Type B pancreatic cell (in vitro differentiated cells): ENCODE data around the gene MAFB. TPM values are rescaled to one million over a fixed set of nuclear protein-coding genes. Genes with fewer than 3 reads are reported as not detected.

Experiments used
- DNase-seq: peaks from one replicate; pipeline ENCODE4 v3.0.0; 2021; ENCODE audit warnings: mixed read lengths; ENCODE audit not compliant: unreplicated experiment; ENCODE audit errors: extremely low spot score
- H3K27ac Mint-ChIP-seq: 2 replicates; pipeline ENCODE4 v1.8.0; 2021; ENCODE audit warnings: mild to moderate bottlenecking, mixed read lengths
- H3K27me3 Mint-ChIP-seq: 2 replicates; pipeline ENCODE4 v1.8.0; 2021; ENCODE audit warnings: mixed read lengths
- H3K36me3 Mint-ChIP-seq: 2 replicates; pipeline ENCODE4 v1.8.0; 2021; ENCODE audit warnings: mixed read lengths
- H3K4me1 Mint-ChIP-seq: one replicate; pipeline ENCODE4 v1.8.0; 2021; ENCODE audit warnings: mixed read lengths; ENCODE audit not compliant: unreplicated experiment
- H3K4me3 Mint-ChIP-seq: 2 replicates; pipeline ENCODE4 v1.8.0; 2021; ENCODE audit warnings: mild to moderate bottlenecking, mixed read lengths
- H3K9me3 Mint-ChIP-seq: 2 replicates; pipeline ENCODE4 v1.8.0; 2021; ENCODE audit warnings: mixed read lengths
- total RNA-seq: library from RNA; stranded (reverse); gene quantifications from 2 replicates; pipeline ENCODE4 v1.2.1, GENCODE V29; 2021; ENCODE audit warnings: low replicate concordance
- TF ChIP-seq, protein P1 (sequence below): fragments of 200-600 bp; sonication (generic); conservative IDR thresholded peaks from 2 replicates; pipeline ENCODE4 v1.5.0; 2021; ENCODE audit warnings: antibody characterized with exemption, mild to moderate bottlenecking

The MAFB gene
- total RNA-seq, 1 donor from 2014 or later, result 114 TPM

DNA sequence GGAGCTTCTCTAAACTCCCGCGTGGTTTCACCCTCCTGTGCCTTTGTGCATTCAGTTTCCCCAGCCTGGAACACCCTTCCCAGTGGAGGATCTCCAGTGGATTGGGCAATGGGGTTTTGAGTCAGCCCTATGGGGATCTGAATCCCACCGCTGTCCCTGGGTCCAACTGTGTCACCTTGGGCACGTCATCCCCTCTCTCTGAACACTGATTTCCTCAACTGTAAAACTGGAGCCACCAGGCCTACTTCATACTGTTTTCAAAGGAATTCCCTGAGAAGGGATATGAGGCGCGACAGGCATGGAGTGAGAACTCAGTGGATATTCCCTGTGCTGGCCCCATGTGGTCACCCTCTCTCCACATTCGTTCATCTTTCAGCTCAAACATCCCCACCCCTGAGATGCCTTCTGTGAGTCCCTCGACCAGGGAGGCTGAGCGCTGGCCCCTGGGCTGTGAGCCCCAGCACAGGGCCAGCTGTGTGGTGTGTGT, 25.7 kb downstream of the MAFB start:
- TF ChIP-seq, protein P1, sequence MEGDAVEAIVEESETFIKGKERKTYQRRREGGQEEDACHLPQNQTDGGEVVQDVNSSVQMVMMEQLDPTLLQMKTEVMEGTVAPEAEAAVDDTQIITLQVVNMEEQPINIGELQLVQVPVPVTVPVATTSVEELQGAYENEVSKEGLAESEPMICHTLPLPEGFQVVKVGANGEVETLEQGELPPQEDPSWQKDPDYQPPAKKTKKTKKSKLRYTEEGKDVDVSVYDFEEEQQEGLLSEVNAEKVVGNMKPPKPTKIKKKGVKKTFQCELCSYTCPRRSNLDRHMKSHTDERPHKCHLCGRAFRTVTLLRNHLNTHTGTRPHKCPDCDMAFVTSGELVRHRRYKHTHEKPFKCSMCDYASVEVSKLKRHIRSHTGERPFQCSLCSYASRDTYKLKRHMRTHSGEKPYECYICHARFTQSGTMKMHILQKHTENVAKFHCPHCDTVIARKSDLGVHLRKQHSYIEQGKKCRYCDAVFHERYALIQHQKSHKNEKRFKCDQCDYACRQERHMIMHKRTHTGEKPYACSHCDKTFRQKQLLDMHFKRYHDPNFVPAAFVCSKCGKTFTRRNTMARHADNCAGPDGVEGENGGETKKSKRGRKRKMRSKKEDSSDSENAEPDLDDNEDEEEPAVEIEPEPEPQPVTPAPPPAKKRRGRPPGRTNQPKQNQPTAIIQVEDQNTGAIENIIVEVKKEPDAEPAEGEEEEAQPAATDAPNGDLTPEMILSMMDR, result no peak
- DNase-seq, result no peak
- Mint-ChIP-seq H3K4me3 (peak overlapping the region; percentile 40), H3K9me3 (peaks cover 4% of the 10 kb centered on the region), H3K36me3 (no peaks in the 10 kb centered on the region), H3K27me3 (no peaks in the 10 kb centered on the region), H3K27ac (peak overlapping the region; percentile 70), H3K4me1 (peaks cover 23% of the 10 kb centered on the region)

DNA sequence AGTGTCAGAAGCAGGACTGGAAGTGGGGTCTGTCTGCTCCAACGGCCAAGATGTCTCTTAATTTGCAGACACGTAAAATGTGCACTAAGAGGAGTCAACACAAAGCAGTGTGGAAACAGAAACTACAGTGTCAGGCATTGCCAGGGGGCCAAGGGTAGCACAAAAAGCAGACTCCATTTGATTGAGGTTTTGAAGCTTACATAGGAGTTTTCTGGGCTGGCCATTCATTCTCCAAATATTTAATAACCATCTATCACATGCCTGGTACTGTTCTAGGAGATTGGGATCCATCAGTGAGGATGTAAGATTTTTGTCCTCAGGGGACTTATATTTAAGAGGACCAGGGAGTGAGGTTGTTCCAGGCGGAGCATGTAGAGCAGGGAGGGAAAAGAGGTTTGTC, 29.5 kb downstream of the MAFB start:
- H3K36me3 Mint-ChIP-seq, result no peaks in the 10 kb centered on the region
- H3K4me3 Mint-ChIP-seq, result no peak overlapping the region
- no peaks in the 10 kb centered on the region for H3K27me3 Mint-ChIP-seq
- H3K27ac Mint-ChIP-seq, result no peak overlapping the region
- TF ChIP-seq, protein P1, result no peak
- H3K9me3 Mint-ChIP-seq, result peaks cover 4% of the 10 kb centered on the region
- no peak for DNase-seq
- peaks cover 19% of the 10 kb centered on the region for H3K4me1 Mint-ChIP-seq

DNA sequence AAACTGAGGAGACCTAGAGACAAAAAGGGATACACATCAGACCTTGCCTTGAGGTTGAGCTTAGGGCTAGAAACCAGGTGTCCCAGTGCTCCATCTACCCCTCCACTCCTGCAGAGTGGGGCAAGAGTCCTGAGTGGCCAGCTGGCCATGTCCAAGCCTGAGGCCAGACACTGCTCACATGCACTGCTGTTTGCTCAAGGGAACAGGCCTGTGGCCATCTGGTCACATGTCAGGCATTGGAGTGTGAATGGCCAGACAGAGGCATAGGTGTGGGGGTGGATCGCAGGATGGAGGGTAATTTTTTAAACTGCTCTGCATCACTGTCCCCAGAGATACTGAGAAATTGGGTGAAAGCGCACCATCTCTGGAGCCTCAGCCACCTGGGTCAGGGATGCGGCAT, 30.5 kb downstream of the MAFB start:
- H3K36me3 Mint-ChIP-seq, result no peaks in the 10 kb centered on the region
- H3K9me3 Mint-ChIP-seq, result peaks cover 4% of the 10 kb centered on the region
- TF ChIP-seq, protein P1, result no peak
- no peak for DNase-seq
- no peak overlapping the region for H3K27ac Mint-ChIP-seq
- no peaks in the 10 kb centered on the region for H3K27me3 Mint-ChIP-seq
- H3K4me3 Mint-ChIP-seq, result no peak overlapping the region
- peaks cover 15% of the 10 kb centered on the region for H3K4me1 Mint-ChIP-seq

DNA sequence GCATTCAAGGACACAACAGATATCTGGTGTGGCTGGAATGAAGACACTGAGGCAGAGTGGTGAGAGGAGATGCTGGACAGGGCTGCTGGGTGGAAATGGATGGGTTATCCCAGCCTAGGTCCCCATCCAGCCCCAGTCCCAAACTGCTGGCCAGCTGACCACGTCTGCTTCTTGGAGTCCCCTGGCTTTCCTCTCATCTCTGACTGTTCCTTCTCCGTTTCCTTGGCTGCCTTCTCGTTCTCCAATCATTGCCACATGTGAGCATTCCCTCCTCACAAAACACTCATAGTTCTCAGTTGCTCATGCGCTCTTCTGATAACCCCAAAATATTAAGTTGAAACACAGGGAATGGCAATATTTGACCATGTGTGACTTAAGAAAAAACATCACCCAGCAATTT, 31.5 kb downstream of the MAFB start:
- Mint-ChIP-seq H3K27ac (no peak overlapping the region), H3K36me3 (no peaks in the 10 kb centered on the region), H3K4me1 (peaks cover 9% of the 10 kb centered on the region), H3K4me3 (no peak overlapping the region), H3K27me3 (no peaks in the 10 kb centered on the region), H3K9me3 (peaks cover 4% of the 10 kb centered on the region)
- TF ChIP-seq, protein P1, result no peak
- no peak for DNase-seq

DNA sequence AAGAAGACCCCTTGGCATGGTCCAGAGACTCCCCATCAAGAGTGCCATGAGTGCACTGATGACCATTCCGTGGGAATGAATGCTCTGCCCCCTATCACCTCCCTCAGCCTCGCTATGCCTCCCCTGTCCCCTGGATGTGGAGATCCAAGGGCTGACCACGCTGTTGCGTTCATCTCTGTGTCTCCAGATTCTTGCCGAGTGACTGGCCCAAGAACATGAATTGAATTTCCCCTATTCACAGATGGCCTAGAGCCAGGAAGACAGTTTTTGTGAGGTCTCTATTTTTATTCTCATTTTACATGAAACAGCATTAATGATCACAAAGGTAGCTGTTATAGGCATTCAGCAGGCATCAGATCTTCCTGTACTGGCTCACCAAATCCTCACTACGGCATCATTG, 33.6 kb downstream of the MAFB start:
- TF ChIP-seq, protein P1, result no peak
- peaks cover 13% of the 10 kb centered on the region for H3K4me1 Mint-ChIP-seq
- no peak for DNase-seq
- H3K36me3 Mint-ChIP-seq, result no peaks in the 10 kb centered on the region
- peaks cover 4% of the 10 kb centered on the region for H3K9me3 Mint-ChIP-seq
- H3K27ac Mint-ChIP-seq, result no peak overlapping the region
- no peaks in the 10 kb centered on the region for H3K27me3 Mint-ChIP-seq
- H3K4me3 Mint-ChIP-seq, result no peak overlapping the region

DNA sequence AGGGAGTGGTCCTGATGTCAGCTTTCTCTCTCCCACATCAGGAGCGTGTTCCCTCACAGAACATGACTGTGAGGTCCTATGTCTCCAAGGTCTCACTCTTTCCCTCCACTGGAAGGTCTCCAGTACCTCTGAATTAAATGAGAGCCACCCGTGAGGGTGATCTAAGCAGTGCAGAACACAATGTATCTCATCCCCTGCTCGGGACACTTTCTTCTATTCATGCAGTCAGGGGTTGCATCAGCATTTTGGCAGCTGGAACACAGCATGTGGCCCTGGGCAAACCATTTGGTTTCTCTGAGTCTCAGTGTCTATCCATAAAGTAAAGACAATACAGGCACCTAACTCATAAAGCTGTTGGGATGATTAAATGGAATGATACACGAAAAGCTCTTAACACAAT, 34.2 kb downstream of the MAFB start:
- H3K27ac Mint-ChIP-seq, result no peak overlapping the region
- TF ChIP-seq, protein P1, result no peak
- peaks cover 19% of the 10 kb centered on the region for H3K4me1 Mint-ChIP-seq
- H3K27me3 Mint-ChIP-seq, result no peaks in the 10 kb centered on the region
- no peak overlapping the region for H3K4me3 Mint-ChIP-seq
- H3K9me3 Mint-ChIP-seq, result peaks cover 4% of the 10 kb centered on the region
- no peak for DNase-seq
- no peaks in the 10 kb centered on the region for H3K36me3 Mint-ChIP-seq
